ENCODE measurements around the gene MYF5.

GRCh38 chr12:80766210-80766609, 49.5 kb downstream of the MYF5 start:
- TF ChIP-seq CTCF (conservative IDR thresholded peaks at IDR 0.05) (no peak), ZFX (IDR thresholded peaks at IDR 0.05) (no peak)

Measured in C4-2B (cell line).